SK-N-SH (cell line): ENCODE measurements around the gene TCHH. TPM values are rescaled to one million over a fixed set of nuclear protein-coding genes. Genes with fewer than 3 reads are reported as not detected.

Experiments used
- CTCF ChIA-PET: fragments of 300-600, 350-600 bp; formaldehyde crosslinking; extraction: SDS; loops from one replicate; lab custom pipeline; 2021; lab: Yijun Ruan, JAX
- POLR2A ChIA-PET: fragments of 350-600 bp; sonication (Branson Sonifier 250); formaldehyde crosslinking; extraction: SDS; loops from one replicate; lab custom pipeline; 2020; ENCODE audit warnings: antibody characterized with exemption, inconsistent platforms; lab: Yijun Ruan, JAX
- DNase-seq: peaks from one replicate; pipeline ENCODE4 v3.0.0; 2012
- H2AFZ ChIP-seq: fragments of 200-600 bp; sonication (generic); 2 replicates; pipeline ENCODE4 v1.8.1; 2016; ENCODE audit warnings: antibody characterized with exemption, mild to moderate bottlenecking, low read depth
- H3F3A ChIP-seq: fragments of 200-600 bp; sonication (generic); replicated peaks from 2 replicates; pipeline ENCODE3; 2016; ENCODE audit warnings: antibody characterized with exemption, mild to moderate bottlenecking; ENCODE audit not compliant: insufficient read depth
- H3K27ac ChIP-seq, 2 experiments: fragments of 200-500 bp in 1 of 2; fragments of 200-600 bp in 1 of 2; sonication (Bioruptor generic) in 1 of 2; sonication (generic), shearing (Covaris generic) in 1 of 2; 2 replicates each; pipeline versions ENCODE4 v1.5.1 to v1.6.1; 2014 to 2016; ENCODE audit warnings: low read depth in 2 of 2, inconsistent platforms in 1 of 2, low read length in 1 of 2, mild to moderate bottlenecking in 1 of 2, mixed read lengths in 1 of 2
- H3K27me3 ChIP-seq: fragments of 200-600 bp; sonication (generic), shearing (Covaris generic); 2 replicates; pipeline ENCODE4 v1.6.1; 2016; ENCODE audit warnings: mixed run types; ENCODE audit not compliant: insufficient read depth
- H3K36me3 ChIP-seq, 2 experiments: fragments of 200-500 bp in 1 of 2; fragments of 200-600 bp in 1 of 2; sonication (Bioruptor generic) in 1 of 2; sonication (generic) in 1 of 2; replicated peaks in 1 of 2; 2 replicates each; pipeline versions ENCODE3 to v1.5.1; 2014 to 2016; ENCODE audit warnings: low read length in 1 of 2, mild to moderate bottlenecking in 1 of 2; ENCODE audit not compliant: insufficient read depth in 2 of 2, control insufficient read depth in 1 of 2
- H3K4me1 ChIP-seq, 2 experiments: fragments of 200-500 bp in 1 of 2; fragments of 200-600 bp in 1 of 2; sonication (Bioruptor generic) in 1 of 2; sonication (generic), shearing (Covaris generic) in 1 of 2; 2 replicates each; pipeline versions ENCODE4 v1.5.1 to v1.6.1; 2014 to 2016; ENCODE audit warnings: low read depth in 1 of 2, low read length in 1 of 2, mixed run types in 1 of 2; ENCODE audit not compliant: insufficient read depth in 2 of 2, control insufficient read depth in 1 of 2
- H3K4me2 ChIP-seq: fragments of 200-600 bp; sonication (generic), shearing (Covaris generic); 2 replicates; pipeline ENCODE4 v1.6.1; 2017; ENCODE audit warnings: mixed run types
- H3K4me3 ChIP-seq, 2 experiments: fragments of 200-500 bp in 1 of 2; fragments of 200-600 bp in 1 of 2; sonication (Bioruptor generic) in 1 of 2; sonication (generic), shearing (Covaris generic) in 1 of 2; 2 replicates each; pipeline versions ENCODE4 v1.5.1 to v1.8.1; 2014 to 2016; ENCODE audit warnings: low read depth in 2 of 2, inconsistent platforms in 1 of 2, low read length in 1 of 2, mild to moderate bottlenecking in 1 of 2, mixed read lengths in 1 of 2, moderate library complexity in 1 of 2
- H3K79me2 ChIP-seq: fragments of 200-600 bp; sonication (generic); 2 replicates; pipeline ENCODE4 v1.8.1; 2017; ENCODE audit warnings: mild to moderate bottlenecking; ENCODE audit not compliant: insufficient read depth
- H3K9ac ChIP-seq: fragments of 200-600 bp; sonication (generic); 2 replicates; pipeline ENCODE4 v1.6.1; 2017; ENCODE audit warnings: mixed run types
- H3K9me2 ChIP-seq: fragments of 200-600 bp; sonication (generic); 2 replicates; pipeline ENCODE4 v1.6.1; 2017; ENCODE audit warnings: mixed run types
- H3K9me3 ChIP-seq: fragments of 200-600 bp; sonication (generic); 2 replicates; pipeline ENCODE4 v1.6.1; 2017; ENCODE audit warnings: mixed run types, mild to moderate bottlenecking, moderate library complexity
- H4K20me1 ChIP-seq: fragments of 200-600 bp; sonication (generic); 2 replicates; pipeline ENCODE4 v1.6.1; 2017; ENCODE audit warnings: mild to moderate bottlenecking, mixed run types; ENCODE audit not compliant: insufficient read depth
- ELF1 ChIP-seq: IDR thresholded peaks from 2 replicates; pipeline ENCODE4 v1.4.0; 2012
- EZH2phosphoT487 ChIP-seq: fragments of 200-600 bp; sonication (generic); IDR thresholded peaks from 2 replicates; pipeline ENCODE4 v1.6.1; 2017; ENCODE audit warnings: low read depth, mixed run types, mild to moderate bottlenecking, antibody characterized with exemption, moderate library complexity, borderline replicate concordance
- FOXM1 ChIP-seq: IDR thresholded peaks from 2 replicates; pipeline ENCODE4 v1.4.0; 2012; ENCODE audit warnings: low read depth, mild to moderate bottlenecking
- GABPA ChIP-seq: IDR thresholded peaks from 2 replicates; pipeline ENCODE4 v1.4.0; 2012; ENCODE audit warnings: low read depth, mild to moderate bottlenecking
- IRF3 ChIP-seq: fragments of 150-350 bp; IDR thresholded peaks from 2 replicates; pipeline ENCODE4 v1.6.1; 2016; ENCODE audit warnings: mild to moderate bottlenecking, low read depth, low read length
- JUND ChIP-seq: IDR thresholded peaks from 2 replicates; pipeline ENCODE4 v1.4.0; 2012
- MAX ChIP-seq: IDR thresholded peaks from 2 replicates; pipeline ENCODE4 v1.4.0; 2012; ENCODE audit warnings: low read depth
- MEF2A ChIP-seq: IDR thresholded peaks from 2 replicates; pipeline ENCODE4 v1.4.0; 2012; ENCODE audit warnings: low read depth, borderline replicate concordance
- NRF1 ChIP-seq: IDR thresholded peaks from 2 replicates; pipeline ENCODE4 v1.6.1; 2012; ENCODE audit warnings: low read depth, mild to moderate bottlenecking, low read length
- RAD21 ChIP-seq: IDR thresholded peaks from 2 replicates; pipeline ENCODE4 v1.6.1; 2012; ENCODE audit warnings: mild to moderate bottlenecking, low read length
- RCOR1 ChIP-seq: fragments of 150-350 bp; IDR thresholded peaks from 2 replicates; pipeline ENCODE4 v1.6.1; 2017; ENCODE audit warnings: antibody characterized with exemption, low read length
- SIN3A ChIP-seq: IDR thresholded peaks from 2 replicates; pipeline ENCODE4 v1.6.1; 2012; ENCODE audit warnings: low read depth, mild to moderate bottlenecking, low read length, moderate library complexity, borderline replicate concordance
- TAF1 ChIP-seq: IDR thresholded peaks from 2 replicates; pipeline ENCODE4 v1.6.1; 2012; ENCODE audit warnings: low read depth, mild to moderate bottlenecking, low read length, moderate library complexity, borderline replicate concordance
- TCF12 ChIP-seq: IDR thresholded peaks from 2 replicates; pipeline ENCODE4 v1.4.0; 2012
- USF2 ChIP-seq: fragments of 150-350 bp; IDR thresholded peaks from 2 replicates; pipeline ENCODE4 v1.6.1; 2017; ENCODE audit warnings: antibody characterized with exemption, low read length, low read depth, borderline replicate concordance
- YY1 ChIP-seq: IDR thresholded peaks from 2 replicates; pipeline ENCODE4 v1.4.0; 2012; ENCODE audit warnings: low read depth, mild to moderate bottlenecking
- WGBS: methylation state at CpG from one replicate; pipeline ENCODE4 v1.1.6; 2017; ENCODE audit warnings: low lambda C conversion rate; 5-methylcytosine and 5-hydroxymethylcytosine counted together
- polyA plus RNA-seq, 3 experiments: library from polyadenylated mRNA; depleted of rRNA; stranded (reverse); fragments of >200 nt; gene quantifications; 2 replicates each; pipeline ENCODE4 v1.2.3, GENCODE V29; 2012

Gene TCHH
- polyA plus RNA-seq, 1 of the 3 experiments (the other 2 are of a cell fraction) = not detected

GRCh38 chr1:152089014-152089674 is 26.1 kb downstream of the TCHH start, which contains the start of gene TCHHL1:
TCHHL1 (minus strand) TSS chr1:152089064; CDS start chr1:152088143, 921 bp downstream.
- Histone ChIP-seq H3K4me3 (no peak within 1 kb of the TSS), H3K79me2 (no peaks in the 10 kb centered on the region), H3F3A (no peaks in the 10 kb centered on the region), H3K4me1 (no peaks in the 10 kb centered on the region), H3K27me3 (no peaks in the 10 kb centered on the region; the same call in 1 of the 2 replicates), H2AFZ (no peak within 1 kb of the TSS), H3K9me2 (no peaks in the 10 kb centered on the region), H3K9me3 (no peaks in the 10 kb centered on the region; the same call in 1 of the 2 replicates), H3K27ac (no peak within 1 kb of the TSS), H3K36me3 (no peaks in the 10 kb centered on the region), H3K4me2 (no peak within 1 kb of the TSS), H4K20me1 (no peaks in the 10 kb centered on the region), H3K9ac (no peak within 1 kb of the TSS)
- ChIA-PET POLR2A (no interaction called here), CTCF (no interaction called here)
- 6% methylated on average over 5 of the region's 5 CpGs for WGBS
- DNase-seq = no peak
- TF ChIP-seq JUND (no peak), NRF1 (no peak), SIN3A (no peak), FOXM1 (no peak)

GRCh38 chr1:152086760-152087159 is 28.5 kb downstream of the TCHH start:
- POLR2A ChIA-PET = no interaction called here
- Histone ChIP-seq H3K4me3 (no peak overlapping the region), H3K4me2 (no peak overlapping the region), H3K9me3 (no peaks in the 10 kb centered on the region), H3K9ac (no peak overlapping the region), H3K27ac (no peak overlapping the region), H4K20me1 (no peaks in the 10 kb centered on the region), H3K9me2 (no peaks in the 10 kb centered on the region), H3K4me1 (no peaks in the 10 kb centered on the region), H3K79me2 (no peaks in the 10 kb centered on the region), H3K27me3 (no peaks in the 10 kb centered on the region; the same call in 1 of the 2 replicates), H3F3A (no peaks in the 10 kb centered on the region), H2AFZ (no peak overlapping the region), H3K36me3 (no peaks in the 10 kb centered on the region)
- DNase-seq = no peak
- CTCF ChIA-PET = no interaction called here
- TF ChIP-seq USF2 = no peak
- no peak for TF ChIP-seq GABPA
- TF ChIP-seq RAD21 = no peak
- TF ChIP-seq MEF2A = no peak
- TF ChIP-seq TAF1 = no peak
- TF ChIP-seq EZH2phosphoT487 = no peak
- TF ChIP-seq NRF1 = no peak

GRCh38 chr1:152084853-152085252 is 30.4 kb downstream of the TCHH start:
- H3K4me2 ChIP-seq = no peak overlapping the region
- 0% methylated on average over 1 of the region's 1 CpG for WGBS
- H3K4me3 ChIP-seq = no peak overlapping the region
- H2AFZ ChIP-seq = no peak overlapping the region
- peaks cover 4% of the 10 kb centered on the region; the same call in 1 of the 2 replicates for H3K27me3 ChIP-seq
- H3K9ac ChIP-seq = no peak overlapping the region
- no peaks in the 10 kb centered on the region for H3K4me1 ChIP-seq
- no peaks in the 10 kb centered on the region for H3F3A ChIP-seq
- no peaks in the 10 kb centered on the region for H3K9me2 ChIP-seq
- H3K27ac ChIP-seq = no peak overlapping the region
- no peaks in the 10 kb centered on the region for H4K20me1 ChIP-seq
- H3K9me3 ChIP-seq = no peaks in the 10 kb centered on the region
- no peaks in the 10 kb centered on the region for H3K36me3 ChIP-seq
- ChIA-PET CTCF (no interaction called here), POLR2A (no interaction called here)
- no peaks in the 10 kb centered on the region for H3K79me2 ChIP-seq
- DNase-seq = no peak
- TF ChIP-seq TCF12 (no peak), YY1 (no peak), RCOR1 (no peak), ELF1 (no peak), GABPA (no peak), JUND (no peak), IRF3 (no peak), MAX (no peak), USF2 (no peak)
